Measurements from ENCODE around the gene CNTN6.
A peak's percentile ranks its signal among the peaks of the same experiment; 100 is the strongest.

The CNTN6 gene

DNA sequence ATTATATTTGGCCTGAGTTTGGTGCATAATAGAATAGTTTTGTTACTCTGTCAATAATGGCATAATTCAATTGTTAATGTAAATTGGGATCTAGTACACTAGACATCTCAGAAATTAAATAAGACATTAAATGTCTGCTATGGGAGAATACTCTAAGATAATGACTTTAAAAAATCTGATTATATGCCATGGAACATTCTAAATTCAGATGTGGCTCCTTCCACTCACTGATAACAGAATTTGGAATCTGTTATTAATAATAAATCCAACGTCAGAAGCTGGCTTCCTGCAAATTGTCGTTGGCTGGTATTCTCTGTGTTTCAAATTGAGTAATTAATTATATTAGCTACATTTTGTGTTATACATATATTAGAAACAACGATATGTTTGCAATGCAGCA is 258.1 kb downstream of the CNTN6 start:
- no peak for TF ChIP-seq CTCF (IDR thresholded peaks at IDR 0.05; ENCODE audit: extremely low read depth, missing control alignments)
- DNase-seq (ENCODE audit: low spot score) = no peak

DNA sequence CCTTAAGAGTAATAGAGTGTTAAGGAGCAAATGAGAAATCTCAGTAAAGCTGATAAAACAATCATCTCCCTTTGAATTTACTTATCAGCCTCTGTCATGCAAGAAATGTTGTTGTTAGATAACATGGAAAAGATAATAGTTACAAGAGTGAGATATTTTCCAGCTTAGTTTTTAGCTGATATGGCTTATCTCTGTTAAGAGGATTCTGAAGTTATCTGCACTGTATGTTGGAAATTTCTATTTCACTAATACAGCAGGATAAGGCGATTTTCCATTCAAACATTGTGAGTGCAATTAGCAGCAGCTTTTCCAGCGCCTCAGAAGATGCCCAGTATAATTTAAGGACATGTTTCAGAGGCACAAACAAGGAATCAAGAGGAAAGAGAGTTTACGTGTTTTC is 262.9 kb downstream of the CNTN6 start:
- TF ChIP-seq CTCF (IDR thresholded peaks at IDR 0.05; ENCODE audit: extremely low read depth, missing control alignments) = no peak
- no peak for DNase-seq (ENCODE audit: low spot score)

DNA sequence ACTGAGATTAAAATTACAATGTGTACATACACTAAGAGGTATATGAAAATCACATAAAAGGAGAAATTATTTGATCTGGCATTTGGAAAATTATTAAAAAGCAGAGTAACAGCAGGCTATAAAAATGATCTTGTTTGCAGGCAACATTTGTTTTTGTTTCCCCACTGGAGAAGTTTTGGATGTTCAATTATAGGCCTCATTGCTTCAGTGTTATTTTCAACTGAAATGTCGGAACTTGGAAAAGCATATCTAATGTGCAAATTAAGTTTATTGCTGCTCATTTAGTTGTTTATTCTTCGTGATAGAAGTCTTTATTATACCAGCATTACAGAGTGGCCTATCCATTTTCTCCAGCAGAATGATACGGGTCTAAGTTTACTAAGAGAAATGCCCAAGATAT is 263.3 kb downstream of the CNTN6 start:
- DNase-seq (ENCODE audit: low spot score) = no peak
- TF ChIP-seq CTCF (IDR thresholded peaks at IDR 0.05; ENCODE audit: extremely low read depth, missing control alignments) = no peak

GRCh38 chr3:1365528-1365927 is 272.7 kb downstream of the CNTN6 start:
- DNase-seq (ENCODE audit: low spot score) = no peak
- no peak for TF ChIP-seq CTCF (IDR thresholded peaks at IDR 0.05; ENCODE audit: extremely low read depth, missing control alignments)

- no peak for TF ChIP-seq CTCF (IDR thresholded peaks at IDR 0.05; ENCODE audit: extremely low read depth, missing control alignments)
Measured at GRCh38 chr3:1374471-1374870, 281.6 kb downstream of the CNTN6 start.

DNA sequence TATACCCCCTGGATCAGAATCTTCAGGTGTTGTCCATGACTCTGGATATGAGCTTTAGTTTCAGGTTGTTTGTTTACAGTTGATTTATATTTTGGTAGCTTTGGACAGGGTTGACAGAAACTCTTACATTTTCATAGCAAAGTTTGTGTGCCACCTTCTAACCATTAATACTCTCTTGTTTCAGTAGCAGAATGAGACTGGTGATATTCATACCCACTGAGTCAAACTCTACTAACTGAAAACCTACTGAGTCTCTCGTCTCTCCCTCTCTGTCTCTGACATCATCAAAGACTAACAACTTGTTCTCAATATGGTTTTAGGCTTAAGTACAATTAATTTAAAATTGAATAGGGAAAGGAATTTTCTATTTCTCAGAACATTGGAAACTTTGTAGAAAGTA is 282.3 kb downstream of the CNTN6 start:
- TF ChIP-seq CTCF (IDR thresholded peaks at IDR 0.05; ENCODE audit: extremely low read depth, missing control alignments) = no peak
- no peak for DNase-seq (ENCODE audit: low spot score)

More at GRCh38 chr3:1374471-1374870, 281.6 kb downstream of the CNTN6 start:
- DNase-seq (ENCODE audit: low spot score) = no peak

DNA sequence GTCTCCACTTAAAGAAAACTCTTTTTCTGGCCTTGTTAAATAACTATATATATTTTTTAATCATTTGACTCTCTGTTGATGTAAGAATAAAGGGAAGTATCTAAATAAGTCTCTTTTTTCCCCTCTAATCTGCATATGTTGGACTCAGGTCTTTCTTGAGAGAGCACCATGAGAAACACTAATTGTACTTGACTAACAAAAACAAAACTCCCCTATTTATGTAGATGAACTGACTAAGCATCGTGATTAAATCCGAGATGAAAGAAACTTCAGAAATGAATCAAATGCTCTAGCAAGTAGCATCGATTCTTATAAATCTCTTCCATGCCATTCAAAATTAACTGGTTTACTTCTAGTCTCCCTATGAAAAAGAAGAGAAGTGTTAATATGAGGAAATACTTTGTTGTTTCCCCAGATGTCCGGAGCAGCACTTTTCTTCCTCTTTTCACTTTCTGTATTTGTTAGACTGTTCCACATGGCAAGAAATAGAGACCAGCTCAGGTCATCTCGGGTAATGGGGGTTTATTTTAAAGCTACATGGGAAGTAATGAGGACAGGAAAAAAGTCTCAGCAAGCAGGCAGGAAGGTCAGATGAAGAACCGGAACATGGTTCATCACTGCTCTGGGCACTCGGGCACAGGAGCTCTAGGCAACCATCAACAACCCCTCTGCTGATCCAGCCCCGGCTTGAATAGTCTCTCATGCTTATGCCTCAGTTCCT is 288.3 kb downstream of the CNTN6 start:
- DNase-seq (ENCODE audit: low spot score) = peak; percentile 29
- TF ChIP-seq CTCF (IDR thresholded peaks at IDR 0.05; ENCODE audit: extremely low read depth, missing control alignments) = no peak
